ENCODE data around the gene METAP1D.
"Not testable (repeated sequence)": the region's sequence is repeated elsewhere in the genome, so short reads cannot be mapped to it uniquely, and the experiment has no call there.

METAP1D gene

GRCh38 chr2:171999604-172000469 is at the start of gene METAP1D:
TSS of gene METAP1D (plus strand) at chr2:171999953. CDS start at chr2:171999970, 17 bp downstream.
- peak; percentile 41 for DNase-seq

GRCh38 chr2:171952276-171952675 is 47.5 kb upstream of the METAP1D start:
- no peak for DNase-seq

- DNase-seq = no peak
These were observed 47.0 kb upstream of the METAP1D start for GRCh38 chr2:171952748-171953147.

- DNase-seq = no peak
These were observed 43.5 kb upstream of the METAP1D start for GRCh38 chr2:171956135-171956825.

- DNase-seq = no peak
These were observed 42.7 kb upstream of the METAP1D start for GRCh38 chr2:171957061-171957460.

GRCh38 chr2:171958475-171958874 is 41.3 kb upstream of the METAP1D start:
- DNase-seq = no peak

GRCh38 chr2:171959998-171960397 is 39.8 kb upstream of the METAP1D start:
- no peak for DNase-seq

- DNase-seq = no peak
These were observed 39.2 kb upstream of the METAP1D start for GRCh38 chr2:171960570-171960969.

GRCh38 chr2:171963198-171963597 is 36.6 kb upstream of the METAP1D start:
- DNase-seq = no peak

GRCh38 chr2:171964308-171964707 is 35.4 kb upstream of the METAP1D start:
- no peak for DNase-seq

GRCh38 chr2:171965238-171965637 is 34.5 kb upstream of the METAP1D start:
- no peak for DNase-seq

- DNase-seq = no peak
These were observed 34.1 kb upstream of the METAP1D start for GRCh38 chr2:171965661-171966060.

GRCh38 chr2:171966235-171966634 is 33.5 kb upstream of the METAP1D start:
- DNase-seq = no peak

GRCh38 chr2:171966688-171967087 is 33.1 kb upstream of the METAP1D start:
- DNase-seq = no peak

GRCh38 chr2:171968509-171968908 is 31.2 kb upstream of the METAP1D start:
- DNase-seq = no peak

- DNase-seq = no peak
These were observed 27.3 kb upstream of the METAP1D start for GRCh38 chr2:171972329-171972982.

- DNase-seq = no peak
These were observed 20.6 kb upstream of the METAP1D start for GRCh38 chr2:171979103-171979502.

- not testable (repeated sequence) for DNase-seq
These were observed 15.8 kb upstream of the METAP1D start for GRCh38 chr2:171983924-171984323.

GRCh38 chr2:171985076-171985475 is 14.7 kb upstream of the METAP1D start:
- DNase-seq = no peak

- no peak for DNase-seq
These were observed 13.0 kb upstream of the METAP1D start for GRCh38 chr2:171986778-171987177.

- no peak for DNase-seq
These were observed 8.7 kb upstream of the METAP1D start for GRCh38 chr2:171991027-171991426.

GRCh38 chr2:171995586-171995985 is 4.2 kb upstream of the METAP1D start:
- no peak for DNase-seq

- no peak for DNase-seq
These were observed 3.7 kb upstream of the METAP1D start for GRCh38 chr2:171996021-171996420.

- not testable (repeated sequence) for DNase-seq
These were observed 2.7 kb upstream of the METAP1D start for GRCh38 chr2:171997031-171997430.

Measured in NCI-H1048 (cell line).